ENCODE results near the gene TMCC1.

The TMCC1 gene

DNA sequence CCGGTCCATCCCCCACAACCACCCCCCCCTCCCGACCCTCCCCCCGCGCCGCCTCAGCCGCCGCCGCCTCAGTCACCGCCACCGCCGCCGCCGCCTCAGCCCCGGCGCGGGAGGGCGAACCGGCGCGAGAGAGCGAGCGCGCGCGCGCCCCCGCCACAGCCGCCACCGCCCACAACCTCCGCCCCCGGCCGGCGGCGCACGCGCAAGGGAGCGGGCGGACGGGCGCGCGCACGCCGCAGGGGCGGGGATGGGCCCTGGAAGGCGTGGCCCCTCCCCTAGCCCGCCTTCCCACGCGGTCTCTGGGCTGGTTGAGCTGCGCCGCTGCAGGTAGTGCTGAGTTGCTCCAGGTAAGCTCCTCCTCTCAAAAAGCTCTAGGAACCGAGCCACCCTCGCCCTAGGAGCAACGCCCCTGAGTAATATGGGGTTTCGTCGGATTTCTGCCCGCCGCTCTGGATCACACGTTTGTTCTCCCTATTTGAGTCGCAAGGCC is at the start of gene TMCC1:
TMCC1 (minus strand) TSS at position 131 of the 490 bp plus-strand sequence.
- peak within 1 kb of the TSS; percentile 91 to 100 (median 99) for H3K9ac ChIP-seq (ENCODE audit: low read length in 5 of 5)
- H3K4me1 ChIP-seq (ENCODE audit: control insufficient read depth in 5 of 5, insufficient read depth in 5 of 5, low read length in 5 of 5), result peaks cover 0 to 50% (median 39%) of the 10 kb centered on the region in 5 donors
- no peaks in the 10 kb centered on the region for H3K27me3 ChIP-seq (ENCODE audit: control insufficient read depth in 5 of 5, insufficient read depth in 4 of 5, low read length in 5 of 5)
- peaks cover 0 to under 1% (median 0%) of the 10 kb centered on the region in 5 donors for H3K36me3 ChIP-seq (ENCODE audit: control insufficient read depth in 5 of 5, insufficient read depth in 5 of 5, low read length in 5 of 5)
- H3K9me3 ChIP-seq (ENCODE audit: control insufficient read depth in 5 of 5, low read length in 5 of 5), result no peaks in the 10 kb centered on the region
- peak within 1 kb of the TSS; percentile 83 to 93 (median 86) for H3K4me3 ChIP-seq (ENCODE audit: low read depth in 1 of 5, low read length in 5 of 5)
- H3K27ac ChIP-seq (ENCODE audit: low read depth, low read length), result peak within 1 kb of the TSS; percentile 91

DNA sequence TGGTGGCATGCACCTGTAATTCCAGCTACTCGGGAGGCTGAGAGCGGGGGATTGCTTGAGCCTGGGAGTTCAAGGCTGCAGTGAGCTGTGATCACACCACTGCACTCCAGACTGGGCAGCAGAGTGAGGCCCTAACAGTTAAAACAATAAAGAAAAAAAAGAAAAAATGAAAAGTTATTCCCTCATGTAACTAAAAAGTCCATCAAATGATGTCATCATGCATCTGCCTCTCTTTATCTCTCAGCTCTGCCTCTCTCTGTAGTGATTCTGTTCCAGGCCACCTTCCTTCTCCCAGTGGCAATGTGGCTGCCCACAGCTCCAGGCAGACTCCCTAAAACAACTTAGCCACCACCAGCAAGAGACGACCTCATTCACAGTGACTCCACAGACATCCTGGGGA is 49.5 kb upstream of the TMCC1 start:
- no peaks in the 10 kb centered on the region for H3K36me3 ChIP-seq (ENCODE audit: control insufficient read depth in 5 of 5, insufficient read depth in 5 of 5, low read length in 5 of 5)
- peaks cover 0 to 9% (median 3%) of the 10 kb centered on the region in 5 donors for H3K9me3 ChIP-seq (ENCODE audit: control insufficient read depth in 5 of 5, low read length in 5 of 5)
- no peak overlapping the region for H3K27ac ChIP-seq (ENCODE audit: low read depth, low read length)
- no peak overlapping the region for H3K9ac ChIP-seq (ENCODE audit: low read length in 5 of 5)
- peaks cover 0 to 3% (median 1%) of the 10 kb centered on the region in 5 donors for H3K27me3 ChIP-seq (ENCODE audit: control insufficient read depth in 5 of 5, insufficient read depth in 4 of 5, low read length in 5 of 5)
- no peak overlapping the region for H3K4me3 ChIP-seq (ENCODE audit: low read depth in 1 of 5, low read length in 5 of 5)
- no peaks in the 10 kb centered on the region for H3K4me1 ChIP-seq (ENCODE audit: control insufficient read depth in 5 of 5, insufficient read depth in 5 of 5, low read length in 5 of 5)

DNA sequence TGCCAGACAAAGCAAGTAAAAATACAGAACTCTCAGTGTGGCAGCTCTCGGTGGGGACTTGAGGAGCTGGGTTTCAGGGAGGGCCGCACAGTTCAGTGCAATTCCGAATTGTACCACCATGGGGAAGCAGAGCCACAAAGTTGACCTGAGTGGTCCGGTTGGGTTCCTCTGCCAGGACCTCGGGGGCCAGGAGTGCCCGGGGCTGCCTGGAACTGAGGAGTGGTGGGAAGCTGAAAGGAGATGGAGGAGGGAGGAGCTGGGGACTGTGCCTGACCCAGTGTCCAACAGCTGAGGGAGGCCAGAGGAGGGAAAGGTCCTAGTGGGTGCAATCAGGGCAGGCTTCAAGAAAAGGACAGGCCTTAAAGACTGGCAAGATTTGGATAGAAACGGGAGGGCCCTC is 48.8 kb upstream of the TMCC1 start:
- Histone ChIP-seq H3K4me3 (ENCODE audit: low read depth in 1 of 5, low read length in 5 of 5) (no peak overlapping the region), H3K27me3 (ENCODE audit: control insufficient read depth in 5 of 5, insufficient read depth in 4 of 5, low read length in 5 of 5) (no peaks in the 10 kb centered on the region), H3K36me3 (ENCODE audit: control insufficient read depth in 5 of 5, insufficient read depth in 5 of 5, low read length in 5 of 5) (no peaks in the 10 kb centered on the region), H3K9ac (ENCODE audit: low read length in 5 of 5) (peak overlapping the region in 1 of 5 donors; percentile 6), H3K27ac (ENCODE audit: low read depth, low read length) (no peak overlapping the region), H3K4me1 (ENCODE audit: control insufficient read depth in 5 of 5, insufficient read depth in 5 of 5, low read length in 5 of 5) (no peaks in the 10 kb centered on the region), H3K9me3 (ENCODE audit: control insufficient read depth in 5 of 5, low read length in 5 of 5) (peaks cover 0 to 6% (median 3%) of the 10 kb centered on the region in 5 donors)

DNA sequence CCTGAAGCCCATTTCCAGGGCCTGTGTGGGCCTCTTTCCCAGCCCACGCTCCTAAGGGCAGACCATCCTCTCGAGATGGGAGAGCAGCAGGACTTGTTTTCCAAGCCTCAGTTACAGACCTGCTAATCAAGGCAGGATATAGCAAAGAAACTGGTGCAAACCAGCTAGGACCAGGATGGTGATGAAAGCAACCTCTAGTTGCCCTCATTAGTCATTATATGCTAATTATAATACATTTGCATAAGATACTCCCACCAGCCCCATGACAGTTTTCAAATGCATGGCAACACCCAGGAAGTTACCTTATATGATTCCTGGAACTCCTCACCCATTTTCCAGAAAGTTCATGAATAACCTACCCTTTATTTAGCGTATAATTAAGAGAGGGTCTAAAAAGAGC is 46.6 kb upstream of the TMCC1 start:
- H3K36me3 ChIP-seq (ENCODE audit: control insufficient read depth in 5 of 5, insufficient read depth in 5 of 5, low read length in 5 of 5), result no peaks in the 10 kb centered on the region
- peaks cover 0 to 10% (median 3%) of the 10 kb centered on the region in 5 donors for H3K4me1 ChIP-seq (ENCODE audit: control insufficient read depth in 5 of 5, insufficient read depth in 5 of 5, low read length in 5 of 5)
- no peak overlapping the region for H3K27ac ChIP-seq (ENCODE audit: low read depth, low read length)
- H3K9me3 ChIP-seq (ENCODE audit: control insufficient read depth in 5 of 5, low read length in 5 of 5), result no peaks in the 10 kb centered on the region
- no peak overlapping the region for H3K4me3 ChIP-seq (ENCODE audit: low read depth in 1 of 5, low read length in 5 of 5)
- H3K9ac ChIP-seq (ENCODE audit: low read length in 5 of 5), result no peak overlapping the region
- no peaks in the 10 kb centered on the region for H3K27me3 ChIP-seq (ENCODE audit: control insufficient read depth in 5 of 5, insufficient read depth in 4 of 5, low read length in 5 of 5)

DNA sequence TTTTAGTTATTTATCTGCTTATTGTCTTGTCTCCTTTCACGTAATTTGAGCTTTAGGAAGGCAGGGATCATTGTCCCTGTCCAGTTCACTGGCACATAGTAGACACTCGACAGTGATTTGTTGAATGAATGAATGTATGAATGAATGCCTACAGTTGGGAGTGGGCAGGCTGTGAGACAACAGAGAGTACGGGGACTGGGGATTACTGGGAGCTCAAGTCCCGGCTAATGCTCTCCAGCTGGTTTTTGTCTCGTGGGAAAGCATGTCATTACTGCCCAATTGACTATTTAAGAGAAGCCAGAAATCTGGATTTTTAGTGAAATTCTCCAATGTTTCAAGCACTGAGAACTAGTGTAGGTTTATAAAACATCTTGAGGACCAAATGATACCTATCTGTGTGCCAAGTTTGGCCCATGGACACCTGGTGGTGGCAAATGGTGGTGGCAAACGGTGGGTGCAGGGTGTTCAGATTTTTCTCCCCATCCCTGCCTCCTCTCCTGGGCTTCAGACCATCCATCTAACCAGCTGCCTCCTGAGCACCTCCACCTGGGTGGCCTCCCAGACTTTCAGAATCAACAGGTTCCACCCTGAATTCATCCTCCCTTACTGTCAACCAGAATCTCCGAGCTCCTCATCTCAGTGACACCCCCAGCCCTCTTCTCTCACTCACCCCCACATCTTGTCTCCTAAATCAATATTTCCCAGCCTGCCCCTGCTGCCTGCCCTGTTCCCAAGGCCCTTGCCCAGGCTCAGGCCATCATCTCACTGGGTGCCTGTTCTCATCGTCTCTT is 44.8 kb upstream of the TMCC1 start:
- no peak overlapping the region for H3K9ac ChIP-seq (ENCODE audit: low read length in 5 of 5)
- no peaks in the 10 kb centered on the region for H3K9me3 ChIP-seq (ENCODE audit: control insufficient read depth in 5 of 5, low read length in 5 of 5)
- H3K27me3 ChIP-seq (ENCODE audit: control insufficient read depth in 5 of 5, insufficient read depth in 4 of 5, low read length in 5 of 5), result no peaks in the 10 kb centered on the region
- H3K4me3 ChIP-seq (ENCODE audit: low read depth in 1 of 5, low read length in 5 of 5), result no peak overlapping the region
- H3K36me3 ChIP-seq (ENCODE audit: control insufficient read depth in 5 of 5, insufficient read depth in 5 of 5, low read length in 5 of 5), result no peaks in the 10 kb centered on the region
- no peak overlapping the region for H3K27ac ChIP-seq (ENCODE audit: low read depth, low read length)
- H3K4me1 ChIP-seq (ENCODE audit: control insufficient read depth in 5 of 5, insufficient read depth in 5 of 5, low read length in 5 of 5), result peaks cover 0 to 14% (median 7%) of the 10 kb centered on the region in 5 donors

DNA sequence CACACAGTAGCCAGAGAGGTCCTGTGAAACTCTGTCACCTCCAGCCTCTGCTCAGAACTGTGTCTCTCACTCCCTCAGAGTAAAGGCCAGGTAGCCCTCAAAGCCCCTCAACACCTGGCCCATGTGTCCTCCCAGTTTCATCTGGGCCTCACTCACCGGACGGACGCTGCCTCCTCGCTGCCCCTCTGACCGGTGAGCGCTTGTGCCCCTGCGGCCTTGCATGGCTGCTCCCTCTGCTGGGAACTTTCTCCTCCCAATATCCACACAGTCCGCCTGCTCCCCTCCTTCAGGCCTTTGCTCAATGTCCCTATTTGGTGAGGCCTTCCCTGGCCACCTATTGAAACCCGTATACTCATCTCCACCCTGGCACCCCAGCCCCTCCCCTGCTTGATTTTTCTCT is 44.2 kb upstream of the TMCC1 start:
- Histone ChIP-seq H3K4me3 (ENCODE audit: low read depth in 1 of 5, low read length in 5 of 5) (no peak overlapping the region), H3K36me3 (ENCODE audit: control insufficient read depth in 5 of 5, insufficient read depth in 5 of 5, low read length in 5 of 5) (no peaks in the 10 kb centered on the region), H3K4me1 (ENCODE audit: control insufficient read depth in 5 of 5, insufficient read depth in 5 of 5, low read length in 5 of 5) (peaks cover 0 to 14% (median 7%) of the 10 kb centered on the region in 5 donors), H3K9ac (ENCODE audit: low read length in 5 of 5) (no peak overlapping the region), H3K9me3 (ENCODE audit: control insufficient read depth in 5 of 5, low read length in 5 of 5) (no peaks in the 10 kb centered on the region), H3K27me3 (ENCODE audit: control insufficient read depth in 5 of 5, insufficient read depth in 4 of 5, low read length in 5 of 5) (no peaks in the 10 kb centered on the region), H3K27ac (ENCODE audit: low read depth, low read length) (no peak overlapping the region)

DNA sequence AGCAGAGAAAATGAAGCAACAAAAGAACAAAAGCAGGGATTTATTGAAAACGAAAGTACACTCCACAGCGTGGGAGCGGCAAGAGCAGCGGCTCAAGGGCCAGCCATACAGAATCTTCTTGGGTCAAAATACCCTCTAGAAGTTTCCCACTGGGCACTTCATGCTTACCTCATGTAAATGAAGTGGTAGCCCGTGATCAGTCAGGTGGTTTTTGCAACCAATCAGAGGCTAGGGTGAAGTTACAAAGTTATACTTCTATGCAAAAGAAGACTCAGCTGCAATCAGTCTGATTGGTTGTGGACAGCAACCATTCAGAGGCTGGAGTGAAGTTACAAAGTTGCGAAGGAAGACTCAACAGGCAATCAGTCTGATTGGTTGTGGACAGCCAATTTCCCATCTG is 43.2 kb upstream of the TMCC1 start:
- H3K4me1 ChIP-seq (ENCODE audit: control insufficient read depth in 5 of 5, insufficient read depth in 5 of 5, low read length in 5 of 5), result peaks cover 0 to 14% (median 7%) of the 10 kb centered on the region in 5 donors
- H3K9ac ChIP-seq (ENCODE audit: low read length in 5 of 5), result peak overlapping the region in 4 of 5 donors; percentile 34 to 70 (median 42)
- no peaks in the 10 kb centered on the region for H3K9me3 ChIP-seq (ENCODE audit: control insufficient read depth in 5 of 5, low read length in 5 of 5)
- H3K4me3 ChIP-seq (ENCODE audit: low read depth in 1 of 5, low read length in 5 of 5), result peak overlapping the region; percentile 56 to 72 (median 64)
- no peaks in the 10 kb centered on the region for H3K36me3 ChIP-seq (ENCODE audit: control insufficient read depth in 5 of 5, insufficient read depth in 5 of 5, low read length in 5 of 5)
- no peaks in the 10 kb centered on the region for H3K27me3 ChIP-seq (ENCODE audit: control insufficient read depth in 5 of 5, insufficient read depth in 4 of 5, low read length in 5 of 5)
- peak overlapping the region; percentile 57 for H3K27ac ChIP-seq (ENCODE audit: low read depth, low read length)

DNA sequence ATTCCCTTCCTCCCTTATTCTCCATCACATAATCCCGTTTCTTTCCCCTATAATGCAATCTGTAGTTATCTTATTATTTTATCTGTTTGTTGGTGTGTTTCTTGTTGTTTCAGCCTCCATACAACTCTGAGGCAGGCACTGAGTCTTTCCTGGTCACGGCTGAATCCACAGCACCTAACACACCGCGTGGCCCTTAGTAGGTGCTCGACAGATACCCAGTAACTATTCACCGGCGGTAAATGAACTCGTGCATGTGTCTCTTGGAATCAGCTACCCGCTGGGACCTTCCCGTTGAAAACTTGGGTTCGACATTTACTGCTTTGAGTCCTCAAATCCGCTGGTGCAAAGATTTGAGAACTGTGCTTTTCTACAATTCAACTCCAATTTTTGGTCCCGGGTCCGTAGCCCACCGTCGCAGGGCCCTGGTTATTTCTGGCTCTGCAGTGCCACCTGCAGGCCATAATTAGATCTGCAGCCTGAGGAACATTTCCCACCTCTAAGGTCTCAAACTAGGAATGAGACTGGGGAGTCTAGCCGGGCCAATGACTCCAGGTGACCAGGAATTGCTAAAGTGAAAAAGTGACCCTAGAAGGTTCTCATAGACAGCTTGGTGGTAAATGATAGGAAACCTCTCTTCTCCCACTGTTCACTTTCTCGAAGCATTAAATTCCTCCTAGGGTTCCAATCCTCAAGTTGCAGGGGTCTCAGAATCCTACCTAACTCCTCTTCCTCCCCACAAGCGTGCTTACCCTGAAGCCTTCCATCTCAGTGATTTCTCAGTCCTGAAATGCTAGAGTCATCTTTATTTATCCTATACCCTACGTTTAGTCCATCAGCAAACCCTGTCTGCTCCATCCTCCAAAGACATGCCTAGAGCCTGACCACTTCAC is 41.0 kb upstream of the TMCC1 start:
- no peaks in the 10 kb centered on the region for H3K27me3 ChIP-seq (ENCODE audit: control insufficient read depth in 5 of 5, insufficient read depth in 4 of 5, low read length in 5 of 5)
- H3K4me1 ChIP-seq (ENCODE audit: control insufficient read depth in 5 of 5, insufficient read depth in 5 of 5, low read length in 5 of 5), result peaks cover 0 to 14% (median 7%) of the 10 kb centered on the region in 5 donors
- H3K9me3 ChIP-seq (ENCODE audit: control insufficient read depth in 5 of 5, low read length in 5 of 5), result peaks cover 0 to 13% (median 8%) of the 10 kb centered on the region in 5 donors
- no peak overlapping the region for H3K27ac ChIP-seq (ENCODE audit: low read depth, low read length)
- H3K36me3 ChIP-seq (ENCODE audit: control insufficient read depth in 5 of 5, insufficient read depth in 5 of 5, low read length in 5 of 5), result no peaks in the 10 kb centered on the region
- peak overlapping the region in 2 of 5 donors; percentile 39 to 41 for H3K9ac ChIP-seq (ENCODE audit: low read length in 5 of 5)
- H3K4me3 ChIP-seq (ENCODE audit: low read depth in 1 of 5, low read length in 5 of 5), result peak overlapping the region; percentile 45 to 74 (median 56)

DNA sequence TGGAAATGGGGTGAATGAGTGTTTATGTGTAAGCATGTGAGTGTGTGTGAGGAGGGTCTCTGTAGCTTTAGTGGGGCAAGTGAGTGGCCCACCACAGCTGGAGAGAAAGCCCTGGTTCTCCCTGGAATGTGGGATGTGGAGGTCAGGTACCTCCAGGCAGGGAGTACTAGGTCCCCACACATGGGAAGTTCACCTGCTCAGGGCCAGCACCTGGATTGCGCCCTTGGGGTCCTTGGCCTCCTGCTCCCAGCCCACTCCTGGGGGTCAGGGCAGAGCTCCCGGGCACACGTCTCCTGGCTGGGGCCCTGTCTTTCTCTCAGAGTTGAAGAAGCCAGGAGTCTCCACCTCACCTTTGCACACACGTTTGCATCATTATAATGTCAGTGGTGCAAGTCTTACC is 40.0 kb upstream of the TMCC1 start:
- Histone ChIP-seq H3K27me3 (ENCODE audit: control insufficient read depth in 5 of 5, insufficient read depth in 4 of 5, low read length in 5 of 5) (no peaks in the 10 kb centered on the region), H3K9ac (ENCODE audit: low read length in 5 of 5) (no peak overlapping the region), H3K9me3 (ENCODE audit: control insufficient read depth in 5 of 5, low read length in 5 of 5) (peaks cover 2 to 19% (median 13%) of the 10 kb centered on the region in 5 donors), H3K27ac (ENCODE audit: low read depth, low read length) (no peak overlapping the region), H3K36me3 (ENCODE audit: control insufficient read depth in 5 of 5, insufficient read depth in 5 of 5, low read length in 5 of 5) (no peaks in the 10 kb centered on the region), H3K4me1 (ENCODE audit: control insufficient read depth in 5 of 5, insufficient read depth in 5 of 5, low read length in 5 of 5) (peaks cover 0 to 14% (median 7%) of the 10 kb centered on the region in 5 donors), H3K4me3 (ENCODE audit: low read depth in 1 of 5, low read length in 5 of 5) (no peak overlapping the region)

Measured in subcutaneous abdominal adipose tissue (tissue), 5 donors.